ENCODE results near the gene HILPDA.

HILPDA gene, protein sequence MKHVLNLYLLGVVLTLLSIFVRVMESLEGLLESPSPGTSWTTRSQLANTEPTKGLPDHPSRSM

DNA sequence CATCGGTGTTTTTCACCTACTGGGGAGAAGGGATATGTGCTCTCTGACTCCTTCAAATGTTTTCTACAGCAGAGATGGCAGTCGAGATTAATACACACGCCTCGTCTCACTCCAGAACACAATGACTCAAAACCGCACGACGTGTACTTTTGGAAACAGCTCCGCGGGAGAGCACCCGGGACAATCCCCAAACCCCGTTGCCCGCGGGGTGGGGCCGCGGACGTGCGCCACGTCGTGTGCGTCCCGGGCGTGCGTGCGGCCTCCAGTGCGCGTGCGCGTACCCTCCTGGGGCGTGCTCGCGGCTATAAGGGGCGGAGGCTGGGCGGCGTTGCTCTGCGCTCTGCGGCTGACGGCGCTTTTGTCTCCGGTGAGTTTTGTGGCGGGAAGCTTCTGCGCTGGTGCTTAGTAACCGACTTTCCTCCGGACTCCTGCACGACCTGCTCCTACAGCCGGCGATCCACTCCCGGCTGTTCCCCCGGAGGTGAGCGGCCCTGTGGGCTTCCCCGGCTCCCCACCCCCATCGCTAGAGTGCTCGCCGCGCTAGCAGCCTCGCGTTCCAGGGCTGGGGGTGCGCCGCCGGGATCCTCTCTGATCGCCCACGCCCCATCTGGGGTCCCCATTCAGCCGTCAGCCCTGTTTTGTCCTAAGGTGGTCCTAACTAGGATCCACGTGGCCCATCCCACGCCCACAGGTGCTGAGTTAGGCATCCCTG, at the start of gene HILPDA:
Gene HILPDA (plus strand): TSS at position 336 of the 712 bp plus-strand sequence. CDS start 1,391 bp downstream, outside the sequence.
- peak; percentile 61 for DNase-seq

DNA sequence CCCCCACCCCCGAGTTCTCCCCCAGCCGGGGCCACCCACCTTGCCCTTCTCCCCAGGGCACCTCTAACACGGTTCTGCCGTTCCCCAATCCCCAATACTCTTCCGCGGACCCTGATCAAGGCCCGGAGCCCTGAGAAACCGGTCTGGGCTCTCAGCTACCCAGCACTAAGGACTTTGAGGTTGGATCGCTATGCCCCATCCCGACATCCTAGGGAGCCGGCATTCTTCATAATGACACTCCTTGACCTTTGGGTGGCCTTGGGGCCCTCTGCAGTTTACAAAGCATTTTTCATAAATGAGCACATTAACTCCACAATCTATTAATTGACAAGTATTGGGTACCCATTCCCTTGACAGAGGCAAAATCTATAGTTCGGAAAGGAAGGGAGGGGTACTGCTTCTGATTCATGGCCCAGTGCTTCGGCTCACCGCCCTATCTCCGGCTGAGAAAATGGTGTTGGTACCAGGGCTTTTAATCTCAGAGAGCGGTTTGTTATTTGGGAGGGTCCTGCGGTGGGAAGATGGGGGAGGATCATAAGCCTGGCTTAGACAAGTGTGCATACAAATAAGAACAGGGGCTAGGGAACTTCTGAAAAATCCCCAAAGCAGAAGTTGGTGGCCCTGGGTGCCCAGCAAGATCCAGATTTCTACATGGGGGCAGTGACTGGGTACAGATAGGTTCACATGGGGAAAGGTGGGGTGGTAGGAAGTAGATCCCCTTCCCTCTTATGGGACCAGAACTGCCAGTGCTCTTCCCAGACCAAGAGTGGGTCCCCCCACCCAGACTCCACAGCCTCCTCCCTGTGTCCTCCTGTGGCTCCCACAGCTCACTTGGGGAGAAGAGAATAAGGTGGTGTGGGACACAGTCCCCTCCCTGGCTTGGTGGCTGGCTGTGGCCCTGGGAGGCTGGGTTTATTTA, 49.1 kb upstream of the HILPDA start:
- no peak for DNase-seq

DNA sequence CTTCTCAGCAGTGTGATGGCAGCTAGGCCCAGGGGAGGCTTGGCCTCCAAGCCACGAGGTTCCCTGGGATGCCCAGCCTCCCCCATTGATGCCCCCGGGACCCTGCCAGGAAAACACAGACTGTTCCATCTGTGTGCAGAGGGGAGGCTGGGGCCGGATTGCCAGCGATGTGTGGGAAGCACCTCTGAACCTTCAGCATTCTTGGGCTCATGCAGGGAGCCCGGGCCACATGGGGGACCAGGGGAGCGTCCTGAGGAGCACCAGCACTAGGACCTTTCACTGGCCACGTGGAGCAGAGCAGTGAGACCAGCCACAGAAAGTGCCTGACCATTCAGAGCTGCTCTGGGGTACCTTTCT, 48.5 kb upstream of the HILPDA start:
- DNase-seq = no peak

DNA sequence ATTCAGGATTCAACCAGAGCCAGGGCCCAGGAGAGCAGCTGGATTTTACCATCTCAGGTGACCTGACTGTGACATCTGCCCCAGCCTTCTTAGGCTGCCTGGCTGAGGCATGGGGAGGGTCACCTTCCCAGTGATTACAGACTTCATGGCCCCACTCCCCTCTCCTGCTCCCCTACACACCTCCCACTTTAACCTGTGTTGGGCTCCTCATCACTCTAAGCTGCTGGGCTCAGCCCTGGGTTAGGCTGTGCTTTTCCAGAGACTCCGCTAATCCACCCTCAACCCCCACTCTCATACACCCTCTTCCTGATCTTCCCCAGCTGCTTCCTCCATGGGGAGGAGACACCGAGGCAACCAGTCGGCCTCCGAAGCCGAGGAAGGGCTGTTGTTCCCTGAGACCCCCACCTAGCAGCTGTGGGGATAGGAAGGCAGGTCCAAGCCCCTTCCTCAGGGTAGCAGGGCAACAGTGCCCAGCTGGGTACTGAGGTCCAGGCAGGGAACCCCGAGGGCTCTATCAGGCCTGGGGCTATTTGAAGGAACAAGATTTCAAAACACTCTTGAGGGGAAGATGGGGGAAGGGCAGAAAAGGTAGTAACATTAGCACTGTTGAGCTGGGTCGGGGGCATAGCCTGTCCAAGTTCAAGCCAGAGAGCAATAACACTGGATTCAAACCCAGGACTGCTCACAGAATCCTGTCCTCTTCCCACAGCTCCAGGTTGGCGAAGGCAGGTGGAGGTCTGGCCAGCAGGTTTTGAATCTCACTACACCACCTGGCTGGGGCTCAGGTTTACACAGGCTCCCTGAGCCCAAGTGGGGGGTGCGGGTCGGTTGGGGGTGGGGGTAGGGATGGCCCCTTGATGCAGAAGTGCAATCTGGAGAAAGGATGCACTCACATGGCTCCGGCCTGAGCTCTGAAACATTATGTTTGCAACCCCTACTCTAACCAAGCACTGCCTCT, 47.6 kb upstream of the HILPDA start:
- no peak for DNase-seq

DNA sequence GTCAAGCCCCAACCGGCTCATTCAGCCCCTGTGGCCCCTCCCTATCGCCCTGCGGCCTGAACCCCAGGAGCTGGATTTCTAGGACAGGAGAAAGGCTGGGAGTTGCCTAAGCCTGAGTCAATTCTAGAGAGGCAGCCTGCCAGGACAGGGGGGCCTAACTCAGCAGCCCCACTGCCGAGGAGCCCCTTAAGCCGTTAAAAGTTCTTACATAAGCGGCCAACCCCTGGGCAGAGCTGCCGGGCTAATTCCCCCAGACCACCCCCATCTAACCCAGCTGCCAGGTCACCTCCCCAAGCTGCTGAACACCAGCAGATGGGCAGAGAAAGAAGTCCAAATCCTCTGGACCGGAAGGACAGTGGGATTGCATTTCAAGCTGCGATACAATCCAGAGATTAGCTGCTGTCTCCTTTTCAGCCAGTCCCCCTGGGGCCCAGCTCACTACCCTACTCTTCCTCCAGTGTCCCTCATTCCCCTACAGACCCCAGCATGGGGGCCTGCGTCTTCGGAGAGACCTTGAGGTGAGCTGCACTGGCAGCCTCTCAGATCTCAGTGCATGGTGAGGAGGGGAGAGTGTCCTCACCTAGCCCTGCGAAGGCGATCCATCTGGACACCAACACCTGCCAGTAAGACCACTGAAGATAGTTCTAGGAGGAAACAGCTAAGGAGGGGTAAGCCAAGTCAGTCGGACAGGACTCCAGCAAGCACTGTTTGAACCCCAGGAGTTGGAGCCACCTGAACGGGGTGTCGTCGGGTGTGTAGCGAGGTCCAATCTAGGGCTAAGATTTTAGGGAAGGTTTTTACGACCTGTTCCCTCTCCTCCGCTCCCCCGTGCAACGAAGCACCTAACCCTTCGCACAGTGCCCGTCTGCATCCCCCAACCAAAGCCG, 46.7 kb upstream of the HILPDA start:
- DNase-seq = no peak

DNA sequence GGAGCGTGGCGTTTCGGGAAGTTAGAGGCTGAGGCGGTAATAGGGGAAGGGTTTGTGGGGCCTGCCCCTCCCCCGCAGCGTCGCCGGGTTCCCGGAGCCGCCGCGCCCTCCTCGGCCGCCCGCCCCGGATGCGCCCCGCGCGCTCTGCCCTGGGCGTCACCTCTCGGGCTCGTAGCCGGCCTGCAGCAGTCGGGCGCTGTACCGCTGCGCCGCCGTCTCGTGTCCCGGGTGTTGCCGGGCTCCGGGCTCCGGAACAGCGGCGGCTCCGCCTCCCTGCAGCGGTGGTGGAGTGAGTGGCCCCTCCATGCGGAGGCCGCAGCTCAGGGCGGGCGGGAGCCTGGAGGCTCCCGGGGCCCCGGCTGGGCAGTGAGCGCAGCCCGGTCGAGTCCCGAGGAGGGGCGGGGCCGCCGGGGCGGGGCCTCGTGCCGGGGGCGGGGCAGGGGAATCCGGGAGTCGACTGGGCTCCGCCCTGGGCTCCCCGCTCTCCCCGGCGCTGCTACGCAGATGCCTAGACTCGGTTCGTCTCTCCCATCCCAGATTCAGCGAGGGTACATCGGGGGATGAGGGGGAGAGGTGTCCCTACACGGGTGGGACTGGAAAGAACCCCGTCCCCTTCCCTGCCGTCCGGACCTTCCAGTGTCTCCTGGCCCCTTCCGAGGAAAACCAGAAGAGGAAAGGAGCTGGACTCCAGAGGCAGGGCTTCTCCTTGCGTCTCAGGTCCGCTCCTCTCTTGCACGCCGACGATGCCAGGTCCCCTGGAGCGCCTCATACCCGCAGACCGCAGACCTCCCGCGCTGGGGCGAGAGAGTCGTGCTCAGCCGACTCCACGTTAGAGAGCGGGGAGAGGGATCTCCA, 45.9 kb upstream of the HILPDA start, which contains the start of gene IMPDH1:
Gene IMPDH1 (minus strand): TSS at position 387 of the 855 bp plus-strand sequence. CDS start 81 bp downstream, at position 306.
- no peak for DNase-seq

DNA sequence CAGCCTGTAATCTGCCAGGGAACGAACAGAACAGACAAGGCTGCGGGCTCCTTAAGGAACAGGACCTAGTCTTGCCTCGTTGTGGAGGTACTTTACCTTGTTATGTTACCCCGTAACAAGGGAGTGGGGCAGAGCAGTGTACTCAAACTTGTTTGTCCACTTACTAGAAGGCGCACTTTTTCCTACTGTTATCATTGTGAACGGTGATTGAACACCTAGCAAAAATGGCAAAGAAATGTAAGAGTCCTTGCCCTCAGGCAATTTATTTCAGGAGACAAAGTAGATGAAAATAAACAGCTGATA, 45.3 kb upstream of the HILPDA start:
- peak; percentile 20 for DNase-seq

DNA sequence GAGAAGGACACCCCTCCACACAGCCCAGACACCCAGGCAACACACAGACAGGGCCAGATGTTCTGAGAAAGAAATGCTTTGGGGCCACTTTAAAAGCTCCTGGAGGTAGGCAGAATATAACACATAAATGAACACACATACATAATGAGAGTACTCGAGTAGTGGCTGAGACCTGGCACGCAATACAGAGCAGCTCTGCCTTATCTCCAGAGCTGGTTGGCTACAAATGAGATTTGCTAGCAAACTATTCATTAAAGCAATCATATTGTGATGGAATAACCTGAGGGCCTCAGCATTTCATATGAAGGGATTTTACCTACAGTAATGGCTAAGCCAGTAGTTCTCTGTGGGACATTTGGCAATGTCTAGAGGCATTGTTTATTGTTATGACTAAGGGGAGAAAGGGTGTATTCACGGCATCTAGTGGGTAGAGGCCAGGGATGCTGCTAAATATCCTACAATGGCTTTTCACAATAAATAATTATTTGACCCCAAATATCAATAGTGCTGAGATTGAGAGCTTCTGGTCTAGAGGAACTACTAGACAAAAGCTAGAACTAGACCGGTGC, 40.4 kb upstream of the HILPDA start:
- DNase-seq = no peak

DNA sequence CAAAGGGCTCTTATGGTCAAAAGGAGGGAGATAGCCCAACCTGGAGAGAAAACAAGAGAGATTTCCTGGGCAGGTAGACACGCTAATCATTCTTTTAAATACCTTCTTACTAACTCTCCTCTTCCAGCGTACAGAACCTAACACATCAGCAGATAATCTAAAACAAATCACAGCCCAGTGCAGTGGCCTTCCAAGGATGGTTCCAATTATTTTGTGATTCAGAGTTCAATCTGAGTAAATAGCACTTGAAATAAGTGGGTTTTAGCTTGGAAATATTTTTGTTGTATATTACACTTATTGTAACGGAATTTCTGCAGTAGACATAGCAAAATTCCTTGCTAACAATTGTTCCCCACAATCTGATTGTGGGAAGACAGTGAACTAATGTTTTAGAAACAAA, 38.6 kb upstream of the HILPDA start:
- DNase-seq = no peak

DNA sequence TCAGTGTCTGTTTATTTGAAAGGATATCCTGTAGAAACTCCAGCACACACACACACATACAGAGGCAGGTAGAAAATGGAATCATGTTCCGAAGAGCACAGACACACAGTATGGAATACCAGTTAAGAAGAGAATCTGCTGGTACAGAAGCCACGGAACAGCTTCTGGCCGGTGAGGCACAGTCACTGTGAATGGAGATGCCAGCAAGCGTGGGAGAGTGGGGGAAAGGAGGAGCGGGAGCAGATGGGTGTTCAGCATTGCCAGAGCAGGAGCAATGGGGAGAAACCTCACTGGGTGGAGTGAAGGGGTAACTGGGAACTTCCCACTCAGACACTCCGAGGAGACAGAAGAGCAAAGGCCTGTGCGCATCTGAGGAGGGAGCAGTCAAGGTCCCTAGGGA, 36.4 kb upstream of the HILPDA start:
- no peak for DNase-seq

DNA sequence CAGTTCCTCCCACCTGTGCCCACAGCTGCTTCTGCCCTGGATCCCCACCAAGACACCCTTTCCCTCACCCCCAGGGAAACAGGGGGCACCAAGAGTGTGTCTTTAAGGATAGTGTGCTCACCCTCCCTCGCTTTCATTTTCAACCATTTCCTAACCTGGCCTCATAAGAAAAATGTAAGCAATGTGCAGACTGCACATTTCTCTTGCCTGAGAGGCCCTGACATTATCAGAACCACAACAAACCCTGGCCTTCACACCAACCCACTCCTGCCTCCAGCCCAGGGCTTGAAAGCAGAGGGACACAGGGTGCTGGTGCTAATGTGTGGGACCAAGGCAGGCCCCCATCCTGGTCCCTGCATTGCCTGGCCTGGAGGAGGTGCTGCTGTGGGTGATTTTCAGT, 34.9 kb upstream of the HILPDA start:
- DNase-seq = no peak

DNA sequence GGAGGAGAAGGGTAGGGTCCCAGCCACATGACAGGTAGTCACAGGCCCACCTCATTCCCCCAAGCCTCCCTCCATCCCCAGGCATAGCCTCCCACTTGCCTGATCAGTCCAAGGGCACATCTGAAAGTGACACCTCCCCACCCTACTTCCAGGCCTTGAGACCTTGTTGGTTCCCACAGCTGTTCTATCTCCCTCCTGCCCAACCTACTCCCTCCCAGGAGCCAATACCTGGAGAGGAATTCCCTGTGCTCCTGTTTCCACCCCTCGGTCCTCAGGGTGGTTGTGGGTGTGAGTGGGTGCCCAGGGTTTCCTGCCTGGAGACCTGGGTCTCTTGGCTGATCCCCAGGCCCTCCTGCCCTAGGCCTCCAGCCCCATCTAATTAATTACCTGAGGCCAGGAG, 34.3 kb upstream of the HILPDA start:
- no peak for DNase-seq

DNA sequence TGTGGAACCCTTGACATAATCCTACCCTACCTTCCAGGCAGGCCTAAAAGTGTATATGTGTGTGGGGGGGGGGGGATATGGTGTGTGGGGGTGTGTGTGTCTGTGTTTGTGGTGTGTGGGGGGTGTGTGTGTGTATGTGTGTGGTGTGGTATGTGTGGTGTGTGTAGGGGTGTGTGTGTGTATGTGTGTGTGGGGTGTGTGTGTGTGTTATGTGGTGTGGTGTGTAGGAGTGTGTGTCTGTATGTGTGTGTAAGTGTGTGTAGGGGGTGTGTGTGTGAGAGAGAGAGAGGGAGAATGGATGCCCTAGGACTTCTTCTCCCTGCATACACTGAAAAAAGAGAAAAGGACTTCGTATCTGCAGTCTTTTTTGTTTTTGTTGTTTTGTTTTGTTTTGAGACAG, 33.6 kb upstream of the HILPDA start:
- no peak for DNase-seq

DNA sequence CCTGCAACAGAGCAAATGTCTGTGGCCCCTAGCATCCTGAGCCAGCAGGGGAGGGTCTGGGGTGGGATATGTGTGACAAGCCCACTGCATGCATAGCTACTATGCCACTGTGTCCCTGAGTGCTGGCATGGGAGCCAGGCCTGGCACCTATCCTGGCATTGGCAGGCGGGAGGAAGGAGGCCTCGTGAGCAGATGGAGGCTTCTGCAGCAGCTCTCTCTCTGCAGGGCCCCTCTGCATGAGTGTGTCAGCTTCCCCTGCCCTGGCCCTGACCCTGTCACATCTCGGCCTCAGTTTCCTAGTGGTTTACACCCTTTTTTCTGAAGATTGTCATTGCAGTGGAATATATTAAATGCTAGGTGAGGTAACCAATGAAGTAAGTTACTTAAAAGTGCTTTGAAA, 32.8 kb upstream of the HILPDA start:
- DNase-seq = no peak

DNA sequence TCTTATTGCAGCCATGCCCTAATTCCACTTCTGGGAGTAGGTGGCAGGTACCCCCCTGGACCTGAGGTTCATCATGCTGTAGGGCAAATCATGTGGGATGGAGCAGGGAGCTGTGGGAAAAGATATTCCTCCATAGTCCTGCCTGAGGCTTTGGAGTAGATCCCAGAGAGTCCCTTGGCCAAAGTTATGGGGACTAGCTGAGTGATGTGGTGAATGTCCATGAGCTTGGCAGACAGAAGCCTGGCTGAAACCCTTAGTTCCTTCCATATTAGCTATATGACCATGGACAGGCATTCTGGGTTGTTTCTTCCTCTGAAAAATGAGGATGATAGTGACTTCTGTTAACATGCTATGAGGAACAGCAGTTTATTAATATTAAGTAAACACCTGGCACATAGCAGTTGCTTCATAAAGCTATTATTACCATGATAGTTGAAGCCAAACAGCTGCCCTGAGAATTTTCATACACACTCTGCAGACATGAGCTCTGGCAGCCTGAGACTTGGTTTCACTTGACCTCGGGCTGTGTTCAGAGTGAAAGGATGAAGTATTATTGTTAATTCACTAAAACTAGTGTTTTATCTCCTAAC, 30.9 kb upstream of the HILPDA start:
- no peak for DNase-seq

DNA sequence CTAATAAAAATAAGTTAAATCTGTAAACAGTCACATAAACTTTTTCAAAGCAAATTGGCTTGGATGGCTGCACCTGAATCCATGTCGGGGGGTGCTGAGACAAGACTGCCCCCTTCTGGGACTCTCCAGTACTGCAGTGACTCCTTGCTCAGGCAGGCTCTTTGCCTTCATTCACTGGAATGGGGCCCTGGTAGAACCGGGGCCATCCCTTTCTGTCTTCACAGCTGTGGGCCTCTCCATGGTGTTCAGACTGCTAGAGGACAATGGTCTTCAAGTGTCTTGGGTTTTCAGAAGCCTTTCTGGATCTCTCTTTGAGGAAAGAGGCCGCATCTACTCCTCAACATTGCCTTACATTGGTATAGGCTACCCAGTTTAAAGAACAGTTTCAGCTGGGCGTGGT, 29.8 kb upstream of the HILPDA start:
- DNase-seq = no peak

DNA sequence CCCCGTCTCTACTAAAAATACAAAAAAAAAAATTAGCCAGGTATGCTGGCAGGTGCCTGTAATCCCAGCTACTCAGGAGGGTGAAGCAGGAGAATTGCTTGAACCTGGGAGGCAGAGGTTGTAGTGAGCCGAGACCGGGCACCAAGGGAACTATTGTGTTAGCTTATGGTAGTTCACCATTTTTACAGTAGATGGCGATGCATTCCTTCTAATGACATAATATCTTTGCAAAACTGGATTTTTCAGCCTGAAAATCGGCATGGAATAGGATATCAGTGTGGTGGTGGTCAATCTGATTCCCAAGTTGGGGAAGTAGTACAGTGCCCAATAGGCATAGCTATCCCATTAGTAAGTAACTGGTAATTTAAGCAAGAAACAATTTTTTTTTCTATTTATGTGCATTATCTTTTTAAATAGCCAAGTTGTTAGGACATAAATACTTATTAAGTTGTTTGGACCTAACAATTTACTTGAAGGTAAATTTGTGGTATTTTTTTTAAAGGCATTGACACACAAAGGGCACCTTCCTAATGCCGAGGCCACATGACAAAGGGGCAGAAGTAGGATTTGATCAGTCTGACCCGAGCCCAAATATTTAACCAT, 28.3 kb upstream of the HILPDA start:
- peak; percentile 35 for DNase-seq

DNA sequence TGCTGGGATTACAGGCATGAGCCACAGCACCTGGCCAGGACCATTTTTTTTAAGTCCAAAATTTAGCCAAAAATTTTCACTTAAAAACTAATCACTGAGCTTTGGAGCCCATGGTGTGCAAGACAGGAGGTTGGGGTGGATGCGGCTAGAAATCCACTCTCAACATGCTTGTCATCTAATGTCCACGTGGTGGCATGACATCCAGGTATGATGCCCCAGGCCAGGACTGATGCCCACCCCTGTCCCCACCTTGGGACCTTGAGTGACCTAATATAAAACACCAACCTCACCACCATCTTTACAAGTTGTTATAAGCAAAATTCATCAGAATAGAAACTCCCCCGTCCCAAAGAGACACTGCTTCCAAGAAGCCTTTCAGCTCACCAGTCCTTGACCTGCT, 25.5 kb upstream of the HILPDA start:
- no peak for DNase-seq

DNA sequence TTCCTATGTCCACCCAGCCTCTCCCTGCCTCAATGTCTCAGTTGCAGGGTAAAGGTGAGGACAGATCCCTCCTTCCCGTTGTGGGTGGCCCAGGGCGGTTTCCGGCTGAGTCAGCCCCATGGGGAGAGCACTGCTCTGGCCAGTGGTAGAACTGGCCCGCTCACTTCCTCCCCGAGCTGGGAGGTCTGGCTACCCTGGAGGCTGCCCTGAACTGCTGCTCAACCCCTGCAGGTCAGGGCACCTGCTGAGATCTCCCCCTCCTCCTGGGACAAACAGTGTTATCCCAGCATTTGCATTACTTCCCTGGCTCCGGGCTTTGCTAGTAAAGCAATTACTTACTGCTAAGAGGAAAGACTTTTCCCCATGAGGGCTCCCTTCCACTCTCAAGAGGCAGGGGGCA, 24.5 kb upstream of the HILPDA start:
- DNase-seq = no peak

DNA sequence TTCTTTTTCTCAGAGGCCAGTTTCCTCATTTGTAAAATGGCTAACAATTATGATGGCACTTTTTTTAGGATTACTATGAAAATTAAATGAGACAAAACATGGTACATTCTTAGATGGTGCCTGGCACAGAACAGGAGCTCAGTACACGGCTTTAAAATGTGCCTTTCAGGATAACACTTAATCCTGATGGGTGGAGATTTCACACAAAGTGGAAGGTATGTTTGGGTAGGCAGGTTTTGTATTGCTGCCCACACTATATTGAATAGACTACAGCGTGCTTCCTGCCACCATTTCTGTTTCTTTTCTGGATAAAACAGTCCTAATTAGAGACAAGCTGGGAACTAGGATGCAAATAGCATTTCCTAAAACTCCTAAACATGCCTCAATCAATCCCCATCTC, 23.9 kb upstream of the HILPDA start:
- DNase-seq = no peak
